Transverse colon (tissue), 4 donors: ENCODE data around the gene SELP. TPM values are rescaled to one million over a fixed set of nuclear protein-coding genes. Genes with fewer than 3 reads are reported as not detected.

ENCODE experiments used
- DNase-seq: peaks from one replicate; pipeline ENCODE4 v3.0.0-alpha.2; 2019
- H3K27ac ChIP-seq, 4 donors: fragments of 200-600 bp; sonication (generic); 2 replicates each; pipeline ENCODE4 v1.5.1; 2016 to 2018; ENCODE audit warnings: inconsistent platforms in 4 of 4
- H3K27me3 ChIP-seq: fragments of 200-600 bp; sonication (generic); 2 replicates; pipeline ENCODE4 v1.5.1; 2017; ENCODE audit warnings: inconsistent platforms
- H3K36me3 ChIP-seq, 4 donors: fragments of 200-600 bp; sonication (generic); 2 replicates each; pipeline ENCODE4 v1.5.1; 2017 to 2019; ENCODE audit warnings: inconsistent platforms in 4 of 4
- H3K4me1 ChIP-seq, 4 donors: fragments of 200-600 bp; sonication (generic); 2 replicates each; pipeline ENCODE4 v1.5.1; 2017 to 2020; ENCODE audit warnings: inconsistent platforms in 4 of 4
- H3K4me3 ChIP-seq, 4 donors: fragments of 200-600 bp; sonication (generic); 1 replicate in 1 of 4; 2 replicates in 3 of 4; pipeline versions ENCODE4 v1.5.1 to v1.6.1; 2017 to 2019; ENCODE audit warnings: inconsistent platforms in 4 of 4
- H3K9me3 ChIP-seq, 2 donors: fragments of 200-600 bp; sonication (generic); 2 replicates each; pipeline ENCODE4 v1.5.1; 2017 to 2019; ENCODE audit warnings: inconsistent platforms in 2 of 2
- CTCF ChIP-seq, 5 experiments: fragments of 200-600 bp in 3 of 5; fragments of 450-650 bp in 2 of 5; sonication (generic) in 3 of 5; IDR thresholded peaks; 1 replicate in 2 of 5; 2 replicates in 3 of 5; pipeline ENCODE4 v1.5.1; 2016 to 2017; ENCODE audit warnings: antibody characterized with exemption in 5 of 5, inconsistent platforms in 3 of 5, mild to moderate bottlenecking in 2 of 5, moderate library complexity in 1 of 5
- EP300 ChIP-seq: sonication (generic); formaldehyde crosslinking; IDR thresholded peaks from one replicate; pipeline ENCODE4 v1.6.1; 2017; ENCODE audit warnings: antibody characterized with exemption, low read depth
- POLR2A ChIP-seq: fragments of 450-650 bp; IDR thresholded peaks from one replicate; pipeline ENCODE4 v1.6.1; 2016; ENCODE audit warnings: antibody characterized with exemption, mild to moderate bottlenecking, moderate library complexity
- POLR2AphosphoS5 ChIP-seq, 3 donors: sonication (generic); formaldehyde crosslinking; IDR thresholded peaks; one replicate each; pipeline ENCODE4 v1.6.1; 2016; ENCODE audit warnings: antibody characterized with exemption in 3 of 3
- WGBS, 2 donors: methylation state at CpG; one replicate each; pipeline ENCODE4 v1.1.5; 2018; ENCODE audit warnings: low coverage in 1 of 2; 5-methylcytosine and 5-hydroxymethylcytosine counted together
- in situ Hi-C, 4 donors: fragments of 200-750 bp; cut with MboI; loops; one replicate each; pipeline versions ENCODE4 v1.15.0 to v1.15.1; 2017; ENCODE audit warnings: low sequenced_read_pairs in 3 of 4, low pct_ligation_motif_present in 1 of 4, low pct_unique_long_range_greater_than_20kb in 1 of 4
- intact Hi-C: fragments of 100-400 bp; cut with DNase I; formaldehyde crosslinking; loops from one replicate; pipeline ENCODE4 v1.15.1; 2023; ENCODE audit warnings: low total_unique reads
- total RNA-seq, 4 donors: library from RNA; depleted of rRNA; stranded (reverse); fragments of >200 nt; gene quantifications; one replicate each; pipeline ENCODE4 v1.1.0, GENCODE V29; 2016

SELP gene
- total RNA-seq, 4 donors from 2014 or later, result 1.8 to 4.9 (median 2.2) TPM

GRCh38 chr1:169634877-169635276 lies 5.0 kb upstream of the SELP start:
- TF ChIP-seq POLR2A, result no peak
- TF ChIP-seq POLR2AphosphoS5 (IDR thresholded peaks at IDR 0.05), result no peak
- TF ChIP-seq EP300, result no peak
- no peak for TF ChIP-seq CTCF (IDR thresholded peaks at IDR 0.05)
- WGBS, 2 donors, result 50 to 70% methylated on average over 1 of the region's 1 CpG
- DNase-seq, result no peak
- H3K36me3 ChIP-seq, result no peaks in the 10 kb centered on the region
- peaks cover 12 to 26% of the 10 kb centered on the region in 2 donors for H3K9me3 ChIP-seq
- in situ Hi-C loops, result no loop called here
- H3K27ac ChIP-seq, result no peak overlapping the region
- H3K27me3 ChIP-seq, result no peaks in the 10 kb centered on the region
- H3K4me1 ChIP-seq, result no peaks in the 10 kb centered on the region
- intact Hi-C loops, result no loop called here
- no peak overlapping the region for H3K4me3 ChIP-seq

GRCh38 chr1:169634145-169634544 lies 4.2 kb upstream of the SELP start:
- H3K27me3 ChIP-seq, result no peaks in the 10 kb centered on the region
- intact Hi-C loops, result no loop called here
- H3K4me3 ChIP-seq, result no peak overlapping the region
- in situ Hi-C loops, result no loop called here
- no peak overlapping the region for H3K27ac ChIP-seq
- H3K9me3 ChIP-seq, result peaks cover 12 to 26% of the 10 kb centered on the region in 2 donors
- DNase-seq, result no peak
- 95 to 100% methylated on average over 1 of the region's 1 CpG for WGBS, 2 donors
- H3K36me3 ChIP-seq, result no peaks in the 10 kb centered on the region
- no peaks in the 10 kb centered on the region for H3K4me1 ChIP-seq
- no peak for TF ChIP-seq CTCF (IDR thresholded peaks at IDR 0.05)
- no peak for TF ChIP-seq POLR2A
- TF ChIP-seq POLR2AphosphoS5 (IDR thresholded peaks at IDR 0.05), result no peak
- no peak for TF ChIP-seq EP300

- Histone ChIP-seq H3K27me3 (no peaks in the 10 kb centered on the region), H3K4me1 (no peaks in the 10 kb centered on the region), H3K4me3 (no peak overlapping the region), H3K9me3 (peaks cover 8 to 22% of the 10 kb centered on the region in 2 donors), H3K36me3 (no peaks in the 10 kb centered on the region), H3K27ac (no peak overlapping the region)
- TF ChIP-seq POLR2A, result no peak
- no peak for TF ChIP-seq POLR2AphosphoS5 (IDR thresholded peaks at IDR 0.05)
- no peak for TF ChIP-seq CTCF (IDR thresholded peaks at IDR 0.05)
- no peak for TF ChIP-seq EP300
- in situ Hi-C loops, result no loop called here
- intact Hi-C loops, result no loop called here
- WGBS, 2 donors, result 73 to 83% methylated on average over 2 to 3 of the region's 3 CpGs
- DNase-seq, result no peak
Observed at GRCh38 chr1:169631249-169631648, 1.3 kb upstream of the SELP start.

DNA sequence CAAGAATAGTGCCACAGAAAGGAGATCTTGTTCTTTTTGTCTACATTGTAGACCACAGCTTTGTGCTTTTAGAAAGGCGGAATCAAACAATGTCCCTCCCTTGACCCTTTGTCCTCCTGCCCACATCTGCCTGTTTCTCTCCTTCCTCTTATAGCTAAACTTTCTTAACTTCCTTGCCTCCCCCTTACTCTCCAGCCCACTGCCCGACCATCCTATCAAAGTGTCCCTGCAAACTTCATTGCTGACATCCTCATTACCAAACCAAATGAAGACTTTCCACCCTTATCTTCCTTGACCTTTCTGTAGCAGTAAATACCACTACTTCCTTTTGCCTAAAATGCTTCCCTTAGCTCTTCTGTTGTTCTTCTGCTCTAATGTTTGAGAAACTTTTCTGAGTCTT lies 5.0 kb downstream of the SELP start:
- intact Hi-C loops, result no loop called here
- in situ Hi-C loops, result no loop called here
- TF ChIP-seq POLR2A (no peak), POLR2AphosphoS5 (IDR thresholded peaks at IDR 0.05) (no peak), CTCF (IDR thresholded peaks at IDR 0.05) (no peak), EP300 (no peak)
- H3K4me3 ChIP-seq, result no peak overlapping the region
- H3K4me1 ChIP-seq, result no peaks in the 10 kb centered on the region
- H3K9me3 ChIP-seq, result no peaks in the 10 kb centered on the region
- H3K27me3 ChIP-seq, result no peaks in the 10 kb centered on the region
- H3K27ac ChIP-seq, result no peak overlapping the region
- DNase-seq, result no peak
- WGBS, 2 donors, result 63 to 75% methylated on average over 2 of the region's 2 CpGs
- no peaks in the 10 kb centered on the region for H3K36me3 ChIP-seq
